Astrocyte (in vitro differentiated cells and primary cell): ENCODE measurements around the gene TIMP4.

Experiments
- EZH2 ChIP-seq: IDR thresholded peaks from 2 replicates; pipeline ENCODE4 v1.6.1; 2012; ENCODE audit warnings: mild to moderate bottlenecking, low read length, inconsistent platforms; ENCODE audit not compliant: insufficient read depth
- TF ChIP-seq, protein P1 (sequence below): IDR thresholded peaks from 2 replicates; pipeline ENCODE4 v1.5.1; 2011; ENCODE audit warnings: low read depth, mild to moderate bottlenecking, inconsistent platforms, low read length, moderate library complexity; ENCODE audit not compliant: insufficient read depth

DNA sequence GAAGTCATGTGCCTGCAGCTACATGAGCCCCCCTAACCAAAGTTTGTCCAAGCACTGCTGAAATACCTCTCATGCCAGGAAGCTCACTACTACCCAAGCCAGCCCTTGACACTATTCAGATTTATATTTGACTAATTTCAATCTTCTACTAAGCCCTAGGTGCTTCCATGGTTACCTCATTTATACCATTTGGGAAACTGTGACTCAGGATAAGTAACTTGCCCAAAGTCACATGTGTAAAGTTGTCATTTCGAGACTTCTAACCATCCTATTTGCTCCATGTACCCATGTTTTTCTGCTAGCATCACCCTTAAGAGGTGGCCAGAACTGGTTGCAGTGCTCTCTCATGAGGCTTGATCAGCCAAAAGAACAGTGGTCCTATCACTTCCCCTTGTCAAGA is 20.7 kb upstream of the TIMP4 start:
- TF ChIP-seq, protein P1, sequence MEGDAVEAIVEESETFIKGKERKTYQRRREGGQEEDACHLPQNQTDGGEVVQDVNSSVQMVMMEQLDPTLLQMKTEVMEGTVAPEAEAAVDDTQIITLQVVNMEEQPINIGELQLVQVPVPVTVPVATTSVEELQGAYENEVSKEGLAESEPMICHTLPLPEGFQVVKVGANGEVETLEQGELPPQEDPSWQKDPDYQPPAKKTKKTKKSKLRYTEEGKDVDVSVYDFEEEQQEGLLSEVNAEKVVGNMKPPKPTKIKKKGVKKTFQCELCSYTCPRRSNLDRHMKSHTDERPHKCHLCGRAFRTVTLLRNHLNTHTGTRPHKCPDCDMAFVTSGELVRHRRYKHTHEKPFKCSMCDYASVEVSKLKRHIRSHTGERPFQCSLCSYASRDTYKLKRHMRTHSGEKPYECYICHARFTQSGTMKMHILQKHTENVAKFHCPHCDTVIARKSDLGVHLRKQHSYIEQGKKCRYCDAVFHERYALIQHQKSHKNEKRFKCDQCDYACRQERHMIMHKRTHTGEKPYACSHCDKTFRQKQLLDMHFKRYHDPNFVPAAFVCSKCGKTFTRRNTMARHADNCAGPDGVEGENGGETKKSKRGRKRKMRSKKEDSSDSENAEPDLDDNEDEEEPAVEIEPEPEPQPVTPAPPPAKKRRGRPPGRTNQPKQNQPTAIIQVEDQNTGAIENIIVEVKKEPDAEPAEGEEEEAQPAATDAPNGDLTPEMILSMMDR: no peak
- TF ChIP-seq EZH2: no peak
